Cardiac fibroblast (primary cell): ENCODE results near the gene PDCD1LG2.

Experiments used
- DNase-seq, 2 donors: peaks; one replicate each; pipeline versions ENCODE4 v3.0.0 to v3.0.0-alpha.2; 2010; ENCODE audit warnings: low read depth in 2 of 2
- H3K4me3 ChIP-seq, 2 donors: replicated peaks in 1 of 2; 1 replicate in 1 of 2; 2 replicates in 1 of 2; pipeline ENCODE4 v1.5.1; 2011; ENCODE audit warnings: low read depth in 2 of 2, low read length in 2 of 2, mild to moderate bottlenecking in 2 of 2, moderate library complexity in 1 of 2
- TF ChIP-seq, protein P1 (sequence below): IDR thresholded peaks from one replicate; pipeline ENCODE4 v1.5.1; 2011; ENCODE audit warnings: low read depth, mild to moderate bottlenecking, low read length, inconsistent platforms

The PDCD1LG2 gene

DNA sequence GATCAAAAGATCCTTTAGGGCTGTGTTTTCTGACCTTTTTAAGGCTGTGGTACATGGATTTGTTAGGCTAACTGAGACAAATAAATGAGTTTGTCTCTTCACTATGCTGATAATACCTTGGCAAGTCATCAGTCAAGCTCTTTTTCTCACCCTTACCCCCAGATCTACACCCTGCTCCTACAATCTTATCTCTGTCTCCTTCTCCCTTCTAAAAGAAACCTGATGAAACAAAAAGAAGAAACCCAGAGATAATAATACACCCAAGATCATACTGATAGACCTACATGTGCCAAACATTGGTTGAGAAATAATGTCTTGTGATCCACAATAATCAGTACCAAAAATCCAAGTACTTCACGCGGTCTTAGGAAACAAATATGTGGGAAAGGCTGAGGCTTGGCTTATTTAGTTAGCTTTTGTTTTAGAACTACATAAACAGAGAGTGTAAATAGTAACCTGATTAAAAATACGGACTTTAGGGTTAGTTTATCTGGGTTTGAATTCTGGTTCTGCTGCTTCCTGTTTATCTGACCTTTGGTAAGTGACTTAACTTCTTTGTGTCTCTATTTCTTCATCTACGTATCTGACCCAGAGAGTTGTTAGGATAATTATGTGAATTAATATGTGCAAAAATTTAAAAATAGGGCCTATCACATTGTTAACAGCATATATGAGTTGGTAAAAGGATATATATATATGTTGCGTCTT is 24.8 kb upstream of the PDCD1LG2 start:
- no peak for DNase-seq
- TF ChIP-seq, protein P1, sequence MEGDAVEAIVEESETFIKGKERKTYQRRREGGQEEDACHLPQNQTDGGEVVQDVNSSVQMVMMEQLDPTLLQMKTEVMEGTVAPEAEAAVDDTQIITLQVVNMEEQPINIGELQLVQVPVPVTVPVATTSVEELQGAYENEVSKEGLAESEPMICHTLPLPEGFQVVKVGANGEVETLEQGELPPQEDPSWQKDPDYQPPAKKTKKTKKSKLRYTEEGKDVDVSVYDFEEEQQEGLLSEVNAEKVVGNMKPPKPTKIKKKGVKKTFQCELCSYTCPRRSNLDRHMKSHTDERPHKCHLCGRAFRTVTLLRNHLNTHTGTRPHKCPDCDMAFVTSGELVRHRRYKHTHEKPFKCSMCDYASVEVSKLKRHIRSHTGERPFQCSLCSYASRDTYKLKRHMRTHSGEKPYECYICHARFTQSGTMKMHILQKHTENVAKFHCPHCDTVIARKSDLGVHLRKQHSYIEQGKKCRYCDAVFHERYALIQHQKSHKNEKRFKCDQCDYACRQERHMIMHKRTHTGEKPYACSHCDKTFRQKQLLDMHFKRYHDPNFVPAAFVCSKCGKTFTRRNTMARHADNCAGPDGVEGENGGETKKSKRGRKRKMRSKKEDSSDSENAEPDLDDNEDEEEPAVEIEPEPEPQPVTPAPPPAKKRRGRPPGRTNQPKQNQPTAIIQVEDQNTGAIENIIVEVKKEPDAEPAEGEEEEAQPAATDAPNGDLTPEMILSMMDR: no peak
- H3K4me3 ChIP-seq: no peak overlapping the region

- TF ChIP-seq, protein P1: no peak
- no peak for DNase-seq
Measured at GRCh38 chr9:5486988-5487387, 23.3 kb upstream of the PDCD1LG2 start.

GRCh38 chr9:5488221-5489008 is 21.9 kb upstream of the PDCD1LG2 start:
- no peak overlapping the region for H3K4me3 ChIP-seq
- TF ChIP-seq, protein P1: no peak
- DNase-seq: peak; percentile 61 to 69

More at GRCh38 chr9:5486988-5487387, 23.3 kb upstream of the PDCD1LG2 start:
- no peak overlapping the region for H3K4me3 ChIP-seq

GRCh38 chr9:5489630-5490490 is 20.5 kb upstream of the PDCD1LG2 start:
- TF ChIP-seq, protein P1: no peak
- H3K4me3 ChIP-seq: no peak overlapping the region
- DNase-seq: no peak

DNA sequence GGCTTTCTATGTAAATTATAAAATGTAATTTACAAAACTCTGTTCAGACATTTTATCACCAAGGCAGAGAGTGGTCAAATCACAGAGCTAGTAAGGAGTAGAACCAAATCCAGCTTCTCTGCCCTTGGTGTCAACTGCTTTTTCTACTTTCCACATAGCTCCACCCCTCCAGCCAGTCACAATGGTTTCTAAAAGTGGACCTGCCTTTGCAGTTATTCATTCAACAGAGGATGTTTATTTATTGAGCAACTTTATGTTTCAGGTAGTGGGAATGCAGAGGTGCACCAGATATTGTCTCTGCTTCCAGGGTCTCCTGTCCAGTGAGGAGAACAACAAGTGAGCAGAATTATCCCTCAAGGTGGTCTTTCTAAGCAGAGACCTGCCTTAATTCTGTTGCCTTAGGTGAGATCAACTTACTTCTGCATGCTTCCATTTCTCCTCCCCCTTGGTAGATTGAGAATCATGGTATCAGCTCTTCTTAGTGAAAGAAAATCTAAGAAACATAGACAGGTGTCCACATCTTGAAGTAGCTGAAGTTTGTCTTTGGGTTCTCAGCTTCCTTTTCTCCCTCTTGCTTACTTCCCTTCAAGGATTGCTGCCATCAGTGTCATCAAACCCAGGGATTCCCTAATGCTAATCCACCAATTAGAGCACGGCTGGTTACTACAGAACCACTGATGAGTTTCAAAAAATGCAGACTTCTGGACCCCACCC is 17.2 kb upstream of the PDCD1LG2 start:
- no peak overlapping the region for H3K4me3 ChIP-seq
- DNase-seq: peak in 1 of 2 donors; percentile 73
- TF ChIP-seq, protein P1: no peak
